ENCODE results near the gene ERMN.

- TF ChIP-seq POLR2A (IDR thresholded peaks at IDR 0.05) (no peak), EP300 (IDR thresholded peaks at IDR 0.05) (no peak)
- TF ChIP-seq, protein P1, sequence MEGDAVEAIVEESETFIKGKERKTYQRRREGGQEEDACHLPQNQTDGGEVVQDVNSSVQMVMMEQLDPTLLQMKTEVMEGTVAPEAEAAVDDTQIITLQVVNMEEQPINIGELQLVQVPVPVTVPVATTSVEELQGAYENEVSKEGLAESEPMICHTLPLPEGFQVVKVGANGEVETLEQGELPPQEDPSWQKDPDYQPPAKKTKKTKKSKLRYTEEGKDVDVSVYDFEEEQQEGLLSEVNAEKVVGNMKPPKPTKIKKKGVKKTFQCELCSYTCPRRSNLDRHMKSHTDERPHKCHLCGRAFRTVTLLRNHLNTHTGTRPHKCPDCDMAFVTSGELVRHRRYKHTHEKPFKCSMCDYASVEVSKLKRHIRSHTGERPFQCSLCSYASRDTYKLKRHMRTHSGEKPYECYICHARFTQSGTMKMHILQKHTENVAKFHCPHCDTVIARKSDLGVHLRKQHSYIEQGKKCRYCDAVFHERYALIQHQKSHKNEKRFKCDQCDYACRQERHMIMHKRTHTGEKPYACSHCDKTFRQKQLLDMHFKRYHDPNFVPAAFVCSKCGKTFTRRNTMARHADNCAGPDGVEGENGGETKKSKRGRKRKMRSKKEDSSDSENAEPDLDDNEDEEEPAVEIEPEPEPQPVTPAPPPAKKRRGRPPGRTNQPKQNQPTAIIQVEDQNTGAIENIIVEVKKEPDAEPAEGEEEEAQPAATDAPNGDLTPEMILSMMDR (IDR thresholded peaks at IDR 0.05) = no peak
Measured at GRCh38 chr2:157349949-157350515, 24.4 kb upstream of the ERMN start.
